MM.1S (cell line): ENCODE results near the gene FADS1.

Experiments
- CTCF ChIP-seq: fragments of 300-600 bp; sonication (generic); IDR thresholded peaks from 2 replicates; pipeline ENCODE4 v1.5.1; 2016; ENCODE audit warnings: antibody characterized with exemption, low read length, mixed read lengths
- EZH2 ChIP-seq: fragments of 300-600 bp; sonication (generic); optimal IDR thresholded peaks from 2 replicates; pipeline ENCODE3; 2017; ENCODE audit warnings: low read depth, mild to moderate bottlenecking, antibody characterized with exemption, low read length, mixed read lengths

- TF ChIP-seq CTCF (no peak), EZH2 (no peak)
Measured at GRCh38 chr11:61792310-61793082, 24.3 kb downstream of the FADS1 start, which contains the start of the genes FEN1 and TMEM258.
